Measurements from ENCODE around the gene RGCC.

Gene RGCC

GRCh38 chr13:41462427-41462826 lies 5.1 kb downstream of the RGCC start:
- Histone ChIP-seq H3K9ac (no peak overlapping the region), H3K27me3 (ENCODE audit: insufficient read depth, low read depth) (0 out of 2 replicates have a peak, but pooled peaks cover 3% of the 10 kb centered on the region), H2AFZ (ENCODE audit: low read depth) (no peak overlapping the region), H3K4me2 (no peak overlapping the region), H3K36me3 (ENCODE audit: insufficient read depth) (no peaks in the 10 kb centered on the region), H3K4me1 (ENCODE audit: low read depth, poor library complexity, severe bottlenecking) (no peaks in the 10 kb centered on the region), H3K79me2 (ENCODE audit: insufficient read depth, low read depth) (no peaks in the 10 kb centered on the region), H3K27ac (no peak overlapping the region), H3K4me3 (IDR thresholded peaks at IDR 0.05; ENCODE audit: insufficient read depth, low read depth, low read length) (no peak overlapping the region), H4K20me1 (ENCODE audit: insufficient read depth) (no peaks in the 10 kb centered on the region)
- no peak for TF ChIP-seq CTCF (conservative IDR thresholded peaks at IDR 0.05; ENCODE audit: low read depth, low read length)

GRCh38 chr13:41463838-41464602 lies 6.7 kb downstream of the RGCC start:
- Histone ChIP-seq H3K4me3 (IDR thresholded peaks at IDR 0.05; ENCODE audit: insufficient read depth, low read depth, low read length) (no peak overlapping the region), H3K9ac (no peak overlapping the region), H3K4me1 (ENCODE audit: low read depth, poor library complexity, severe bottlenecking) (no peaks in the 10 kb centered on the region), H3K27ac (no peak overlapping the region), H2AFZ (ENCODE audit: low read depth) (no peak overlapping the region), H4K20me1 (ENCODE audit: insufficient read depth) (no peaks in the 10 kb centered on the region), H3K27me3 (ENCODE audit: insufficient read depth, low read depth) (no peaks in the 10 kb centered on the region), H3K79me2 (ENCODE audit: insufficient read depth, low read depth) (no peaks in the 10 kb centered on the region), H3K36me3 (ENCODE audit: insufficient read depth) (no peaks in the 10 kb centered on the region), H3K4me2 (no peak overlapping the region)
- no peak for TF ChIP-seq CTCF (conservative IDR thresholded peaks at IDR 0.05; ENCODE audit: low read depth, low read length)

GRCh38 chr13:41465241-41465847 lies 8.0 kb downstream of the RGCC start:
- H2AFZ ChIP-seq (ENCODE audit: low read depth): no peak overlapping the region
- no peak overlapping the region for H3K4me3 ChIP-seq (IDR thresholded peaks at IDR 0.05; ENCODE audit: insufficient read depth, low read depth, low read length)
- no peaks in the 10 kb centered on the region for H3K36me3 ChIP-seq (ENCODE audit: insufficient read depth)
- H3K27ac ChIP-seq: no peak overlapping the region
- no peak overlapping the region for H3K4me2 ChIP-seq
- H4K20me1 ChIP-seq (ENCODE audit: insufficient read depth): no peaks in the 10 kb centered on the region
- no peaks in the 10 kb centered on the region for H3K27me3 ChIP-seq (ENCODE audit: insufficient read depth, low read depth)
- no peak for TF ChIP-seq CTCF (conservative IDR thresholded peaks at IDR 0.05; ENCODE audit: low read depth, low read length)
- H3K79me2 ChIP-seq (ENCODE audit: insufficient read depth, low read depth): no peaks in the 10 kb centered on the region
- no peaks in the 10 kb centered on the region for H3K4me1 ChIP-seq (ENCODE audit: low read depth, poor library complexity, severe bottlenecking)
- H3K9ac ChIP-seq: no peak overlapping the region

- no peak for TF ChIP-seq CTCF (conservative IDR thresholded peaks at IDR 0.05; ENCODE audit: low read depth, low read length)
- Histone ChIP-seq H3K36me3 (ENCODE audit: insufficient read depth) (no peaks in the 10 kb centered on the region), H3K27ac (no peak overlapping the region), H2AFZ (ENCODE audit: low read depth) (no peak overlapping the region), H3K9ac (no peak overlapping the region), H3K4me2 (no peak overlapping the region), H3K79me2 (ENCODE audit: insufficient read depth, low read depth) (no peaks in the 10 kb centered on the region), H3K4me3 (IDR thresholded peaks at IDR 0.05; ENCODE audit: insufficient read depth, low read depth, low read length) (no peak overlapping the region), H4K20me1 (ENCODE audit: insufficient read depth) (no peaks in the 10 kb centered on the region), H3K27me3 (ENCODE audit: insufficient read depth, low read depth) (no peaks in the 10 kb centered on the region), H3K4me1 (ENCODE audit: low read depth, poor library complexity, severe bottlenecking) (no peaks in the 10 kb centered on the region)
Measured at GRCh38 chr13:41465898-41466320, 8.6 kb downstream of the RGCC start.
